HEK293T (cell line): ENCODE measurements around the gene MAST4.

Source experiments
- ARNT ChIP-seq: fragments of 450-650 bp; IDR thresholded peaks from 2 replicates; pipeline ENCODE4 v1.6.1; 2017; ENCODE audit warnings: mild to moderate bottlenecking
- BHLHE40 ChIP-seq: fragments of 450-650 bp; IDR thresholded peaks from 2 replicates; pipeline ENCODE4 v1.6.1; 2016; ENCODE audit warnings: mild to moderate bottlenecking, moderate library complexity, borderline replicate concordance
- CTBP1 ChIP-seq: fragments of 450-650 bp; IDR thresholded peaks from 2 replicates; pipeline ENCODE4 v1.6.1; 2016; ENCODE audit warnings: borderline replicate concordance
- ELF4 ChIP-seq: fragments of 450-650 bp; IDR thresholded peaks from 2 replicates; pipeline ENCODE4 v1.6.1; 2017; ENCODE audit warnings: antibody characterized with exemption
- FOXA1 ChIP-seq: fragments of 450-650 bp; IDR thresholded peaks from 2 replicates; pipeline ENCODE4 v1.6.1; 2016; ENCODE audit warnings: mild to moderate bottlenecking
- FOXK2 ChIP-seq: fragments of 450-650 bp; IDR thresholded peaks from 2 replicates; pipeline ENCODE4 v1.6.1; 2016; ENCODE audit warnings: mild to moderate bottlenecking
- HDGF ChIP-seq: fragments of 450-650 bp; IDR thresholded peaks from 2 replicates; pipeline ENCODE4 v1.6.1; 2017; ENCODE audit warnings: antibody characterized with exemption, borderline replicate concordance
- LEF1 ChIP-seq: fragments of 450-650 bp; IDR thresholded peaks from 2 replicates; pipeline ENCODE4 v1.6.1; 2017; ENCODE audit warnings: mild to moderate bottlenecking, borderline replicate concordance
- SP1 ChIP-seq: fragments of 450-650 bp; IDR thresholded peaks from 2 replicates; pipeline ENCODE4 v1.6.1; 2017
- SUZ12 ChIP-seq: fragments of 450-650 bp; IDR thresholded peaks from 2 replicates; pipeline ENCODE4 v1.6.1; 2016; ENCODE audit warnings: mild to moderate bottlenecking
- TARDBP ChIP-seq: fragments of 450-650 bp; IDR thresholded peaks from 2 replicates; pipeline ENCODE4 v1.6.1; 2016
- ZNF384 ChIP-seq: fragments of 450-650 bp; IDR thresholded peaks from 2 replicates; pipeline ENCODE4 v1.6.1; 2016
- TF ChIP-seq, protein P1 (sequence below): fragments of 450-650 bp; IDR thresholded peaks from 2 replicates; pipeline ENCODE4 v1.6.1; 2016

DNA sequence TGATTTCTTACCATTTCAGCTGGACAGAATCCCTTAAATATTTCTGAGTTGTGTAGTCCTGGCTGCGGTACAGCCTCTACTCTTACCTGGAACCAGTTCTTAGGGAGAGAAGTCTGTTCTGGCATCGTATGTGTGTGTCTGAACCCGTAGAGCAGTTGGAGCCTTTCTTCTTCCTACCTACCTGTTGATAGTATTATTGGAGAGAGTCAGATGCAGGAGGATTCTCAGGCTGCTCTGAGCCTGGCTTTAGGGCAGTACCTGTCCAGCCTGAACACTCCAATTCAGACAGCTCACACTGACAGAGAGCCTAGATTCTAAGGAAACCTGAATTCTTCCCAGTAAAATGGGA is 410.3 kb downstream of the MAST4 start:
- TF ChIP-seq ELF4 (no peak), SUZ12 (no peak), FOXA1 (no peak), FOXK2 (no peak), BHLHE40 (no peak), TARDBP (no peak), ZNF384 (no peak), ARNT (no peak), HDGF (no peak), LEF1 (no peak), CTBP1 (no peak), SP1 (no peak)
- TF ChIP-seq, protein P1, sequence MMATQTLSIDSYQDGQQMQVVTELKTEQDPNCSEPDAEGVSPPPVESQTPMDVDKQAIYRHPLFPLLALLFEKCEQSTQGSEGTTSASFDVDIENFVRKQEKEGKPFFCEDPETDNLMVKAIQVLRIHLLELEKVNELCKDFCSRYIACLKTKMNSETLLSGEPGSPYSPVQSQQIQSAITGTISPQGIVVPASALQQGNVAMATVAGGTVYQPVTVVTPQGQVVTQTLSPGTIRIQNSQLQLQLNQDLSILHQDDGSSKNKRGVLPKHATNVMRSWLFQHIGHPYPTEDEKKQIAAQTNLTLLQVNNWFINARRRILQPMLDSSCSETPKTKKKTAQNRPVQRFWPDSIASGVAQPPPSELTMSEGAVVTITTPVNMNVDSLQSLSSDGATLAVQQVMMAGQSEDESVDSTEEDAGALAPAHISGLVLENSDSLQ = no peak
